Spleen (tissue), 7 donors: Measurements from ENCODE around the gene TEX22.

ENCODE experiments used
- POLR2A ChIP-seq, 3 donors: fragments of 450-650 bp; IDR thresholded peaks; one replicate each; pipeline ENCODE4 v1.5.1; 2017; ENCODE audit warnings: antibody characterized with exemption in 3 of 3, mild to moderate bottlenecking in 1 of 3
- POLR2AphosphoS5 ChIP-seq, 3 donors: sonication (generic); formaldehyde crosslinking; IDR thresholded peaks; one replicate each; pipeline ENCODE4 v1.5.1; 2017; ENCODE audit warnings: antibody characterized with exemption in 3 of 3
- TF ChIP-seq, protein P1 (sequence below), 11 experiments: fragments of 200-600 bp in 7 of 11; fragments of 450-650 bp in 4 of 11; sonication (generic) in 4 of 11; IDR thresholded peaks in 8 of 11; conservative IDR thresholded peaks in 3 of 11; 1 replicate in 7 of 11; 2 replicates in 4 of 11; pipeline versions ENCODE4 v1.4.0 to v1.8.0; 2016 to 2021; ENCODE audit warnings: antibody characterized with exemption in 11 of 11, inconsistent platforms in 4 of 11, mild to moderate bottlenecking in 1 of 11
- donor health status: DM: no; HTN: no; CAD: no; lungs with moderate emphysema.
- donor health status: DM: no; HTN: no; CAD: no.
- donor health status: DM: no; HTN: no; CAD: no.

DNA sequence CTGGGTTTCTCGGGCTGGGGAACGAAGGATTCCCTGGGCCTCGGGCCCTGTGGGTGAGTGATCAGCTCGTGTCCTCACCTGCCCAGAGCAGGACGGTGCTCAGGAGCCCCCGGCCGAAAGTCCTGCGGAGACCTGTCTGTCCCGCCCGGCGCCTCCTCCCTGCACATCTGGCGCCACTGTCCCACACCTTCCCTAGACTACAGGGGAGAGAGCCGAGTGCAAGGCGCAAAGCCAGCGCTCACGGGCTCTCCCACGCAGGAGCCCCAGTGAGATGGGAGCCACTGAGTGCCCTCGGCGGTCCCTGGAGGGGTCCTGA lies 13.1 kb upstream of the TEX22 start:
- TF ChIP-seq, protein P1, sequence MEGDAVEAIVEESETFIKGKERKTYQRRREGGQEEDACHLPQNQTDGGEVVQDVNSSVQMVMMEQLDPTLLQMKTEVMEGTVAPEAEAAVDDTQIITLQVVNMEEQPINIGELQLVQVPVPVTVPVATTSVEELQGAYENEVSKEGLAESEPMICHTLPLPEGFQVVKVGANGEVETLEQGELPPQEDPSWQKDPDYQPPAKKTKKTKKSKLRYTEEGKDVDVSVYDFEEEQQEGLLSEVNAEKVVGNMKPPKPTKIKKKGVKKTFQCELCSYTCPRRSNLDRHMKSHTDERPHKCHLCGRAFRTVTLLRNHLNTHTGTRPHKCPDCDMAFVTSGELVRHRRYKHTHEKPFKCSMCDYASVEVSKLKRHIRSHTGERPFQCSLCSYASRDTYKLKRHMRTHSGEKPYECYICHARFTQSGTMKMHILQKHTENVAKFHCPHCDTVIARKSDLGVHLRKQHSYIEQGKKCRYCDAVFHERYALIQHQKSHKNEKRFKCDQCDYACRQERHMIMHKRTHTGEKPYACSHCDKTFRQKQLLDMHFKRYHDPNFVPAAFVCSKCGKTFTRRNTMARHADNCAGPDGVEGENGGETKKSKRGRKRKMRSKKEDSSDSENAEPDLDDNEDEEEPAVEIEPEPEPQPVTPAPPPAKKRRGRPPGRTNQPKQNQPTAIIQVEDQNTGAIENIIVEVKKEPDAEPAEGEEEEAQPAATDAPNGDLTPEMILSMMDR (IDR thresholded peaks at IDR 0.05 in 8 of 11, conservative IDR thresholded peaks at IDR 0.05 in 3 of 11), result no peak
- TF ChIP-seq POLR2A (IDR thresholded peaks at IDR 0.05) (no peak), POLR2AphosphoS5 (IDR thresholded peaks at IDR 0.05) (no peak)
